WTC11 (cell line): Measurements from ENCODE around the gene HOATZ. TPM values are rescaled to one million over a fixed set of nuclear protein-coding genes. Genes with fewer than 3 reads are reported as not detected.

Experiments
- ATAC-seq: fragments of 200-7000 bp; cut with Tn5 transposase; 2 replicates; pipeline ENCODE4 v1.10.0; 2021; ENCODE audit warnings: mild to moderate bottlenecking, moderate library complexity
- CTCF ChIA-PET: fragments of 300-600 bp; sonication (Branson Sonifier 250); formaldehyde crosslinking; loops from one replicate; lab custom pipeline; 2021; ENCODE audit warnings: antibody characterized with exemption; lab: Charles Lee
- POLR2A ChIA-PET: fragments of 350-600 bp; sonication (Branson Sonifier 250); formaldehyde crosslinking; loops from one replicate; lab custom pipeline; 2021; ENCODE audit warnings: antibody characterized with exemption; lab: Charles Lee
- DNase-seq: peaks from one replicate; pipeline ENCODE4 v3.0.0; 2021; ENCODE audit warnings: low spot score
- H3K27ac Mint-ChIP-seq: 2 replicates; pipeline ENCODE4 v1.8.0; 2021; ENCODE audit warnings: mixed read lengths
- H3K27me3 Mint-ChIP-seq: 2 replicates; pipeline ENCODE4 v1.8.0; 2021; ENCODE audit warnings: low read depth, mild to moderate bottlenecking, moderate library complexity, mixed read lengths
- H3K36me3 Mint-ChIP-seq: 2 replicates; pipeline ENCODE4 v1.8.0; 2021; ENCODE audit warnings: mixed read lengths
- H3K4me1 Mint-ChIP-seq: 2 replicates; pipeline ENCODE4 v1.8.0; 2022; ENCODE audit warnings: mixed read lengths
- H3K4me3 Mint-ChIP-seq: 2 replicates; pipeline ENCODE4 v1.8.0; 2021; ENCODE audit warnings: mild to moderate bottlenecking, moderate library complexity, mixed read lengths
- H3K9me3 Mint-ChIP-seq: 2 replicates; pipeline ENCODE4 v1.8.0; 2021; ENCODE audit warnings: mixed read lengths
- CBFB ChIP-seq: sonication (generic); formaldehyde crosslinking; IDR thresholded peaks from 2 replicates; pipeline ENCODE4 v1.8.1; 2022; ENCODE audit warnings: mild to moderate bottlenecking, low read depth, missing genetic modification reagents
- HMGA2 ChIP-seq: fragments of 250-450 bp; sonication (Bioruptor Pico); IDR thresholded peaks from 2 replicates; pipeline ENCODE4 v1.4.0; 2021; ENCODE audit warnings: mild to moderate bottlenecking, moderate library complexity
- JUN ChIP-seq: sonication (generic); formaldehyde crosslinking; IDR thresholded peaks from 2 replicates; pipeline ENCODE4 v1.8.0; 2023; ENCODE audit warnings: mild to moderate bottlenecking, missing genetic modification reagents
- MYBL2 ChIP-seq: sonication (generic); formaldehyde crosslinking; IDR thresholded peaks from 2 replicates; pipeline ENCODE4 v1.8.1; 2023; ENCODE audit warnings: mild to moderate bottlenecking, moderate library complexity, missing genetic modification reagents
- NFE2L1 ChIP-seq: sonication (generic); formaldehyde crosslinking; IDR thresholded peaks from 2 replicates; pipeline ENCODE4 v1.8.1; 2023; ENCODE audit warnings: missing genetic modification reagents
- NR3C1 ChIP-seq: sonication (generic); formaldehyde crosslinking; conservative IDR thresholded peaks from 2 replicates; pipeline ENCODE4 v1.8.1; 2023; ENCODE audit warnings: low read depth, mild to moderate bottlenecking, missing genetic modification reagents
- TCF7 ChIP-seq: sonication (generic); formaldehyde crosslinking; IDR thresholded peaks from 2 replicates; pipeline ENCODE4 v1.8.0; 2022; ENCODE audit warnings: mild to moderate bottlenecking, low read depth, missing genetic modification reagents, moderate library complexity
- TEAD1 ChIP-seq: sonication (generic); formaldehyde crosslinking; IDR thresholded peaks from 2 replicates; pipeline ENCODE4 v1.8.0; 2022; ENCODE audit warnings: mild to moderate bottlenecking, missing genetic modification reagents
- ZNF138 ChIP-seq: sonication (generic); formaldehyde crosslinking; conservative IDR thresholded peaks from 2 replicates; pipeline ENCODE4 v1.8.1; 2022; ENCODE audit warnings: mild to moderate bottlenecking, moderate library complexity, missing genetic modification reagents
- ZNF396 ChIP-seq: fragments of 250-450 bp; sonication (Bioruptor Pico); IDR thresholded peaks from 2 replicates; pipeline ENCODE4 v1.8.0; 2021; ENCODE audit warnings: mild to moderate bottlenecking, moderate library complexity, borderline replicate concordance
- ZNF423 ChIP-seq: fragments of 250-450 bp; sonication (Bioruptor Pico); IDR thresholded peaks from 2 replicates; pipeline ENCODE4 v2.1.2; 2022; ENCODE audit warnings: mild to moderate bottlenecking, moderate library complexity
- total RNA-seq: library from RNA; stranded (reverse); gene quantifications from 3 replicates; pipeline ENCODE4 v1.2.3, GENCODE V29; 2021
- TF ChIP-seq, protein P1 (sequence below): fragments of 250-450 bp; sonication (Bioruptor Pico); conservative IDR thresholded peaks from 2 replicates; pipeline ENCODE4 v1.9.0; 2021; ENCODE audit warnings: mild to moderate bottlenecking
- TF ChIP-seq, protein P2 (sequence below): sonication (generic); formaldehyde crosslinking; IDR thresholded peaks from 2 replicates; pipeline ENCODE4 v1.8.0; 2022; ENCODE audit warnings: missing genetic modification reagents
- TF ChIP-seq, protein P3 (sequence below): sonication (generic); formaldehyde crosslinking; IDR thresholded peaks from 2 replicates; pipeline ENCODE4 v1.8.1; 2023; ENCODE audit warnings: mild to moderate bottlenecking, missing genetic modification reagents, borderline replicate concordance
- TF ChIP-seq, protein P4 (sequence below): sonication (generic); formaldehyde crosslinking; IDR thresholded peaks from 2 replicates; pipeline ENCODE4 v1.8.1; 2023; ENCODE audit warnings: mild to moderate bottlenecking, missing genetic modification reagents, moderate library complexity
- TF ChIP-seq, protein P5 (sequence below): sonication (generic); formaldehyde crosslinking; IDR thresholded peaks from 2 replicates; pipeline ENCODE4 v1.8.1; 2023; ENCODE audit warnings: mild to moderate bottlenecking, moderate library complexity, missing genetic modification reagents
- TF ChIP-seq, protein P6 (sequence below): fragments of 200-600 bp; IDR thresholded peaks from 2 replicates; pipeline ENCODE4 v1.8.0; 2022; ENCODE audit warnings: antibody characterized with exemption
- TF ChIP-seq, protein P7 (sequence below): fragments of 250-450 bp; sonication (Bioruptor Pico); IDR thresholded peaks from 2 replicates; pipeline ENCODE4 v2.1.2; 2022; ENCODE audit warnings: mild to moderate bottlenecking, moderate library complexity

The HOATZ gene
- total RNA-seq, 1 experiment from 2014 or later, result not detected

DNA sequence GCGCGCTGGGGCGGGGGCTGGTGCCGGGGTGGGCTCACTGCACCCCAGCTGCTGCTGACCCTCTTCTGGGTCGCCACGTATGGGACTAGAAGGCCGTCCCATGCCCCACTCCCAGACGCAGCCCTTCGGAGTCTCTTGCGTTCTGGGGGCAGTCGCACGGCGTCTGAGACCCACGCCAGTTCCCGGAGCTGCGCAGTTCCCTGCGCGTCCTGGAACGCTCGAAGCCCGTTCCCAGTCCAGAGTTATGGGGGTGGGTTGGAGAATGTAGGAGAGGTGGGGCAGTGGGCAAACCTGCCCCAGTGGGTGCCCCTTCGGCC lies 26.3 kb downstream of the HOATZ start:
- H3K27ac Mint-ChIP-seq, result no peak overlapping the region
- ChIA-PET CTCF (interaction anchor here (0.6 to 1.7 kb wide), 3 partner anchors 17 to 28 kb away, joined by 3 to 6 read pairs (median 3); partner anchors contain the start of genes BTG4 and HOATZ), POLR2A (interaction anchor here (1.0 kb wide), 1 partner anchor 28 kb away, joined by 3 read pairs; the partner anchor contains the start of gene BTG4)
- ATAC-seq, result peak; percentile 19; the same call in 1 of the 2 replicates
- H3K4me1 Mint-ChIP-seq, result peaks cover 30% of the 10 kb centered on the region
- peaks cover 3% of the 10 kb centered on the region; the same call in 1 of the 2 replicates for H3K9me3 Mint-ChIP-seq
- H3K27me3 Mint-ChIP-seq, result peaks cover 72% of the 10 kb centered on the region
- peak overlapping the region; percentile 81 for H3K4me3 Mint-ChIP-seq
- H3K36me3 Mint-ChIP-seq, result no peaks in the 10 kb centered on the region
- DNase-seq, result no peak
- no peak for TF ChIP-seq JUN
- no peak for TF ChIP-seq HMGA2 (CRISPR knock-in tag)
- TF ChIP-seq, protein P1, sequence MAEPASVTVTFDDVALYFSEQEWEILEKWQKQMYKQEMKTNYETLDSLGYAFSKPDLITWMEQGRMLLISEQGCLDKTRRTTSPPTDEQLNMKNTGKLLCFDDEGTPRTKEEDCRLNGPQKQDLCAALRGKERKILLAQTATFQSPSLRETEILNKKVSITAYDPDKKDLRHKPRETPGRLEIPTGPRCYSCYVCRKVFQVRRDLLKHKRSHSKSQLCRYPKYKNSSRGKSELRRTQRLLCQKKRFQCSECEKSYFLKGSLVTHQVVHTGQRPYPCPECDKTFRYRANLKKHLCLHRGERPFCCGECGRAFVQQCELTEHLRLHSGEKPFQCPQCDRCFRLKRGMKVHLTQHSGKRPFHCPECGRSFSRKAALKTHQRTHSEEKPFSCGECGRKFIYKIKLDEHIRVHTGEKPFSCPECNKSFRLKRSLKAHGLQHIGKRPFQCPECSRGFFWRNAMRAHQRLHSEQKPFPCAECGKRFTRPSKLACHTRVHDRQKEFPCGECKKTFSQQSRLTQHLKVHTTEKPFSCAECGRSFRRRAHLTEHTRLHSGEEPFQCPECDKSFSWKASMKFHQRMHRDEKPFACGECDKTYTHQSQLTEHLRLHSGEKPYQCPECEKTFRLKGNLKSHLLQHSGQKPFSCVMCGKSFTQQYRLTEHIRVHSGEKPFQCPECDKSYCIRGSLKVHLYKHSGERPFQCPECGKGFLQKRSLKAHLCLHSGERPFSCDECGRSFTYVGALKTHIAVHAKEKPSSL, result no peak
- no peak for TF ChIP-seq NFE2L1 (CRISPR knock-in tag)
- TF ChIP-seq, protein P2, sequence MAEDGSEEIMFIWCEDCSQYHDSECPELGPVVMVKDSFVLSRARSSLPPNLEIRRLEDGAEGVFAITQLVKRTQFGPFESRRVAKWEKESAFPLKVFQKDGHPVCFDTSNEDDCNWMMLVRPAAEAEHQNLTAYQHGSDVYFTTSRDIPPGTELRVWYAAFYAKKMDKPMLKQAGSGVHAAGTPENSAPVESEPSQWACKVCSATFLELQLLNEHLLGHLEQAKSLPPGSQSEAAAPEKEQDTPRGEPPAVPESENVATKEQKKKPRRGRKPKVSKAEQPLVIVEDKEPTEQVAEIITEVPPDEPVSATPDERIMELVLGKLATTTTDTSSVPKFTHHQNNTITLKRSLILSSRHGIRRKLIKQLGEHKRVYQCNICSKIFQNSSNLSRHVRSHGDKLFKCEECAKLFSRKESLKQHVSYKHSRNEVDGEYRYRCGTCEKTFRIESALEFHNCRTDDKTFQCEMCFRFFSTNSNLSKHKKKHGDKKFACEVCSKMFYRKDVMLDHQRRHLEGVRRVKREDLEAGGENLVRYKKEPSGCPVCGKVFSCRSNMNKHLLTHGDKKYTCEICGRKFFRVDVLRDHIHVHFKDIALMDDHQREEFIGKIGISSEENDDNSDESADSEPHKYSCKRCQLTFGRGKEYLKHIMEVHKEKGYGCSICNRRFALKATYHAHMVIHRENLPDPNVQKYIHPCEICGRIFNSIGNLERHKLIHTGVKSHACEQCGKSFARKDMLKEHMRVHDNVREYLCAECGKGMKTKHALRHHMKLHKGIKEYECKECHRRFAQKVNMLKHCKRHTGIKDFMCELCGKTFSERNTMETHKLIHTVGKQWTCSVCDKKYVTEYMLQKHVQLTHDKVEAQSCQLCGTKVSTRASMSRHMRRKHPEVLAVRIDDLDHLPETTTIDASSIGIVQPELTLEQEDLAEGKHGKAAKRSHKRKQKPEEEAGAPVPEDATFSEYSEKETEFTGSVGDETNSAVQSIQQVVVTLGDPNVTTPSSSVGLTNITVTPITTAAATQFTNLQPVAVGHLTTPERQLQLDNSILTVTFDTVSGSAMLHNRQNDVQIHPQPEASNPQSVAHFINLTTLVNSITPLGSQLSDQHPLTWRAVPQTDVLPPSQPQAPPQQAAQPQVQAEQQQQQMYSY (CRISPR knock-in tag), result 0 out of 2 replicates have a peak, but pooled peaks have one; percentile 0
- no peak for TF ChIP-seq TEAD1 (CRISPR knock-in tag)
- TF ChIP-seq, protein P3, sequence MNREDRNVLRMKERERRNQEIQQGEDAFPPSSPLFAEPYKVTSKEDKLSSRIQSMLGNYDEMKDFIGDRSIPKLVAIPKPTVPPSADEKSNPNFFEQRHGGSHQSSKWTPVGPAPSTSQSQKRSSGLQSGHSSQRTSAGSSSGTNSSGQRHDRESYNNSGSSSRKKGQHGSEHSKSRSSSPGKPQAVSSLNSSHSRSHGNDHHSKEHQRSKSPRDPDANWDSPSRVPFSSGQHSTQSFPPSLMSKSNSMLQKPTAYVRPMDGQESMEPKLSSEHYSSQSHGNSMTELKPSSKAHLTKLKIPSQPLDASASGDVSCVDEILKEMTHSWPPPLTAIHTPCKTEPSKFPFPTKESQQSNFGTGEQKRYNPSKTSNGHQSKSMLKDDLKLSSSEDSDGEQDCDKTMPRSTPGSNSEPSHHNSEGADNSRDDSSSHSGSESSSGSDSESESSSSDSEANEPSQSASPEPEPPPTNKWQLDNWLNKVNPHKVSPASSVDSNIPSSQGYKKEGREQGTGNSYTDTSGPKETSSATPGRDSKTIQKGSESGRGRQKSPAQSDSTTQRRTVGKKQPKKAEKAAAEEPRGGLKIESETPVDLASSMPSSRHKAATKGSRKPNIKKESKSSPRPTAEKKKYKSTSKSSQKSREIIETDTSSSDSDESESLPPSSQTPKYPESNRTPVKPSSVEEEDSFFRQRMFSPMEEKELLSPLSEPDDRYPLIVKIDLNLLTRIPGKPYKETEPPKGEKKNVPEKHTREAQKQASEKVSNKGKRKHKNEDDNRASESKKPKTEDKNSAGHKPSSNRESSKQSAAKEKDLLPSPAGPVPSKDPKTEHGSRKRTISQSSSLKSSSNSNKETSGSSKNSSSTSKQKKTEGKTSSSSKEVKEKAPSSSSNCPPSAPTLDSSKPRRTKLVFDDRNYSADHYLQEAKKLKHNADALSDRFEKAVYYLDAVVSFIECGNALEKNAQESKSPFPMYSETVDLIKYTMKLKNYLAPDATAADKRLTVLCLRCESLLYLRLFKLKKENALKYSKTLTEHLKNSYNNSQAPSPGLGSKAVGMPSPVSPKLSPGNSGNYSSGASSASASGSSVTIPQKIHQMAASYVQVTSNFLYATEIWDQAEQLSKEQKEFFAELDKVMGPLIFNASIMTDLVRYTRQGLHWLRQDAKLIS, result no peak
- TF ChIP-seq TCF7 (CRISPR knock-in tag), result no peak
- no peak for TF ChIP-seq MYBL2 (CRISPR knock-in tag)
- no peak for TF ChIP-seq NR3C1 (CRISPR knock-in tag)
- TF ChIP-seq, protein P4, sequence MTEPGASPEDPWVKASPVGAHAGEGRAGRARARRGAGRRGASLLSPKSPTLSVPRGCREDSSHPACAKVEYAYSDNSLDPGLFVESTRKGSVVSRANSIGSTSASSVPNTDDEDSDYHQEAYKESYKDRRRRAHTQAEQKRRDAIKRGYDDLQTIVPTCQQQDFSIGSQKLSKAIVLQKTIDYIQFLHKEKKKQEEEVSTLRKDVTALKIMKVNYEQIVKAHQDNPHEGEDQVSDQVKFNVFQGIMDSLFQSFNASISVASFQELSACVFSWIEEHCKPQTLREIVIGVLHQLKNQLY (CRISPR knock-in tag), result no peak
- no peak for TF ChIP-seq ZNF396 (CRISPR knock-in tag)
- TF ChIP-seq, protein P5, sequence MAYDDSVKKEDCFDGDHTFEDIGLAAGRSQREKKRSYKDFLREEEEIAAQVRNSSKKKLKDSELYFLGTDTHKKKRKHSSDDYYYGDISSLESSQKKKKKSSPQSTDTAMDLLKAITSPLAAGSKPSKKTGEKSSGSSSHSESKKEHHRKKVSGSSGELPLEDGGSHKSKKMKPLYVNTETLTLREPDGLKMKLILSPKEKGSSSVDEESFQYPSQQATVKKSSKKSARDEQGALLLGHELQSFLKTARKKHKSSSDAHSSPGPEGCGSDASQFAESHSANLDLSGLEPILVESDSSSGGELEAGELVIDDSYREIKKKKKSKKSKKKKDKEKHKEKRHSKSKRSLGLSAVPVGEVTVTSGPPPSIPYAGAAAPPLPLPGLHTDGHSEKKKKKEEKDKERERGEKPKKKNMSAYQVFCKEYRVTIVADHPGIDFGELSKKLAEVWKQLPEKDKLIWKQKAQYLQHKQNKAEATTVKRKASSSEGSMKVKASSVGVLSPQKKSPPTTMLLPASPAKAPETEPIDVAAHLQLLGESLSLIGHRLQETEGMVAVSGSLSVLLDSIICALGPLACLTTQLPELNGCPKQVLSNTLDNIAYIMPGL, result peak; percentile 33; the same call in 1 of the 2 replicates
- TF ChIP-seq, protein P6, sequence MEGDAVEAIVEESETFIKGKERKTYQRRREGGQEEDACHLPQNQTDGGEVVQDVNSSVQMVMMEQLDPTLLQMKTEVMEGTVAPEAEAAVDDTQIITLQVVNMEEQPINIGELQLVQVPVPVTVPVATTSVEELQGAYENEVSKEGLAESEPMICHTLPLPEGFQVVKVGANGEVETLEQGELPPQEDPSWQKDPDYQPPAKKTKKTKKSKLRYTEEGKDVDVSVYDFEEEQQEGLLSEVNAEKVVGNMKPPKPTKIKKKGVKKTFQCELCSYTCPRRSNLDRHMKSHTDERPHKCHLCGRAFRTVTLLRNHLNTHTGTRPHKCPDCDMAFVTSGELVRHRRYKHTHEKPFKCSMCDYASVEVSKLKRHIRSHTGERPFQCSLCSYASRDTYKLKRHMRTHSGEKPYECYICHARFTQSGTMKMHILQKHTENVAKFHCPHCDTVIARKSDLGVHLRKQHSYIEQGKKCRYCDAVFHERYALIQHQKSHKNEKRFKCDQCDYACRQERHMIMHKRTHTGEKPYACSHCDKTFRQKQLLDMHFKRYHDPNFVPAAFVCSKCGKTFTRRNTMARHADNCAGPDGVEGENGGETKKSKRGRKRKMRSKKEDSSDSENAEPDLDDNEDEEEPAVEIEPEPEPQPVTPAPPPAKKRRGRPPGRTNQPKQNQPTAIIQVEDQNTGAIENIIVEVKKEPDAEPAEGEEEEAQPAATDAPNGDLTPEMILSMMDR, result no peak
- TF ChIP-seq ZNF423 (CRISPR knock-in tag), result no peak
- TF ChIP-seq ZNF138 (CRISPR knock-in tag), result no peak
- TF ChIP-seq CBFB, result no peak
- TF ChIP-seq, protein P7, sequence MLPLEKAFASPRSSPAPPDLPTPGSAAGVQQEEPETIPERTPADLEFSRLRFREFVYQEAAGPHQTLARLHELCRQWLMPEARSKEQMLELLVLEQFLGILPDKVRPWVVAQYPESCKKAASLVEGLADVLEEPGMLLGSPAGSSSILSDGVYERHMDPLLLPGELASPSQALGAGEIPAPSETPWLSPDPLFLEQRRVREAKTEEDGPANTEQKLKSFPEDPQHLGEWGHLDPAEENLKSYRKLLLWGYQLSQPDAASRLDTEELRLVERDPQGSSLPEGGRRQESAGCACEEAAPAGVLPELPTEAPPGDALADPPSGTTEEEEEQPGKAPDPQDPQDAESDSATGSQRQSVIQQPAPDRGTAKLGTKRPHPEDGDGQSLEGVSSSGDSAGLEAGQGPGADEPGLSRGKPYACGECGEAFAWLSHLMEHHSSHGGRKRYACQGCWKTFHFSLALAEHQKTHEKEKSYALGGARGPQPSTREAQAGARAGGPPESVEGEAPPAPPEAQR (CRISPR knock-in tag), result no peak
